Astrocyte of the spinal cord (primary cell): Measurements from ENCODE around the gene DND1.

Source experiments
- DNase-seq: peaks from one replicate; pipeline ENCODE4 v3.0.0; 2011; ENCODE audit warnings: low read depth, low spot score
- H3K4me3 ChIP-seq: 2 replicates; pipeline ENCODE4 v1.5.1; 2011; ENCODE audit warnings: low read depth, mild to moderate bottlenecking, low read length, moderate library complexity
- in situ Hi-C: cut with HindIII; loops from 2 replicates; pipeline ENCODE4 v1.10.0; 2017; ENCODE audit warnings: low sequenced_read_pairs
- TF ChIP-seq, protein P1 (sequence below): IDR thresholded peaks from 2 replicates; pipeline ENCODE4 v1.5.1; 2012; ENCODE audit warnings: low read depth, mild to moderate bottlenecking, low read length, inconsistent platforms

DND1 gene

DNA sequence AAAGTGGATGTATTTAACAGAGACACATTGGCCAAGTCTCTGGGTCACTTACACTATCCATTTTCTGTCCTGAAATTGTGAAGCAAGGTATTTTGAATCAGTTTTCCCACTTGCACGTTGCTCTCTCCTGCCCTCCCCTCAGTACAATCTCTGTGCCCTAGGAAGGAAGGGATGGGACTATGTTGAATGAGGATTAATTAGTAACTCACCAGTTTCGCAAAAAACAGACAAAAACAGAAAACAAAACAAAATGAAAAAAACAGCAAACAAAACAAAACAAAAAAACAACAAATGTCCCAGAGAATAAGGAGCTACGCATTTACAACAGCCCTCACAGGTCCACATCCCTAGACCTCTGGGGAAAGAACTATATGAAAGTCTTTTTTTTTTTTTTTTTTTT lies 39.3 kb downstream of the DND1 start:
- no peak for DNase-seq
- no peak overlapping the region for H3K4me3 ChIP-seq
- in situ Hi-C loops = no loop called here
- TF ChIP-seq, protein P1, sequence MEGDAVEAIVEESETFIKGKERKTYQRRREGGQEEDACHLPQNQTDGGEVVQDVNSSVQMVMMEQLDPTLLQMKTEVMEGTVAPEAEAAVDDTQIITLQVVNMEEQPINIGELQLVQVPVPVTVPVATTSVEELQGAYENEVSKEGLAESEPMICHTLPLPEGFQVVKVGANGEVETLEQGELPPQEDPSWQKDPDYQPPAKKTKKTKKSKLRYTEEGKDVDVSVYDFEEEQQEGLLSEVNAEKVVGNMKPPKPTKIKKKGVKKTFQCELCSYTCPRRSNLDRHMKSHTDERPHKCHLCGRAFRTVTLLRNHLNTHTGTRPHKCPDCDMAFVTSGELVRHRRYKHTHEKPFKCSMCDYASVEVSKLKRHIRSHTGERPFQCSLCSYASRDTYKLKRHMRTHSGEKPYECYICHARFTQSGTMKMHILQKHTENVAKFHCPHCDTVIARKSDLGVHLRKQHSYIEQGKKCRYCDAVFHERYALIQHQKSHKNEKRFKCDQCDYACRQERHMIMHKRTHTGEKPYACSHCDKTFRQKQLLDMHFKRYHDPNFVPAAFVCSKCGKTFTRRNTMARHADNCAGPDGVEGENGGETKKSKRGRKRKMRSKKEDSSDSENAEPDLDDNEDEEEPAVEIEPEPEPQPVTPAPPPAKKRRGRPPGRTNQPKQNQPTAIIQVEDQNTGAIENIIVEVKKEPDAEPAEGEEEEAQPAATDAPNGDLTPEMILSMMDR = no peak

DNA sequence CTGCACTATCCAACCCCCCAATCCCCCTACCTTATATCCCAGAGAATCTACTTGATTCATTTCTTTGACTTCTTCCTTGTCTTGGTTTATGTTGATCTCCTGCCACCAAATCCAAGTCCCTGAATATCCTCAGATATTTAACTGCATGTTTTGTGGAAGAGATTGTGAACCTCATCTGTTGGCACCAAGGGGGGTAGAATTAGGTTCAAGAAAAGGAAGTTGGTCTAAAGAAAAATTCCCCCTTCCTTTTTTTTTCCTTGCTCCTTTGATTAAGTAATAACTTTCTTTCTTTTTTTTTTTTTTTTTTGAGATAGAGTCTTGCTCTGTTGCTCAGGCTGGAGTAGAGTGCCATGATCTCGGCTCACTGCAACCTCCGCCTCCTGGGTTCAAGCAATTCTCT lies 39.9 kb downstream of the DND1 start:
- in situ Hi-C loops = no loop called here
- DNase-seq = no peak
- TF ChIP-seq, protein P1 = no peak
- H3K4me3 ChIP-seq = no peak overlapping the region

DNA sequence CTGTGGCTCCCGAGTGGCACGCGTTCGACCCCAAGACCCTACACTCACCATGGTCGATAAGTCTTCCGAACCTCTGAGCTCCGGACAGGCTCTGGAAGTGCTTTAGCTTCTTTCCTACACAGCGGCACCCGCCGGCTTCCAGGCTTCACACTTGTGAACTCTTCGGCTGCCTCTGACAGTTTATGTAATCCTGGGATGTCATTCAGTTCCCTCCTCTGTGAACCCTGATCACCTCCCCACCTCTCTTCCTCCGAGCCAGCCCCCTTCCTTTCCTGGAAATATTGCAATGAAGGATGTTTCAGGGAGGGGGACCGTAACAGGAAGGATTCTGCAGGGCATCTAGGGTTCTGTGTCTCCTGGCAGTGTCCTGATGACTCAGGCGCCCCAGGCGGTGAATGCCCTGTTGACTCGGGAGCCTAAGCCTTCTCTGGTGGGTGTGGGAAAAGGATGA lies 40.3 kb downstream of the DND1 start, which contains the start of gene CD14:
Gene CD14 (minus strand): TSS at position 155 of the 451 bp plus-strand sequence. CDS start 104 bp downstream, at position 51.
- in situ Hi-C loops = no loop called here
- TF ChIP-seq, protein P1 = no peak
- peak within 1 kb of the TSS; percentile 35 for H3K4me3 ChIP-seq
- DNase-seq = peak; percentile 32

DNA sequence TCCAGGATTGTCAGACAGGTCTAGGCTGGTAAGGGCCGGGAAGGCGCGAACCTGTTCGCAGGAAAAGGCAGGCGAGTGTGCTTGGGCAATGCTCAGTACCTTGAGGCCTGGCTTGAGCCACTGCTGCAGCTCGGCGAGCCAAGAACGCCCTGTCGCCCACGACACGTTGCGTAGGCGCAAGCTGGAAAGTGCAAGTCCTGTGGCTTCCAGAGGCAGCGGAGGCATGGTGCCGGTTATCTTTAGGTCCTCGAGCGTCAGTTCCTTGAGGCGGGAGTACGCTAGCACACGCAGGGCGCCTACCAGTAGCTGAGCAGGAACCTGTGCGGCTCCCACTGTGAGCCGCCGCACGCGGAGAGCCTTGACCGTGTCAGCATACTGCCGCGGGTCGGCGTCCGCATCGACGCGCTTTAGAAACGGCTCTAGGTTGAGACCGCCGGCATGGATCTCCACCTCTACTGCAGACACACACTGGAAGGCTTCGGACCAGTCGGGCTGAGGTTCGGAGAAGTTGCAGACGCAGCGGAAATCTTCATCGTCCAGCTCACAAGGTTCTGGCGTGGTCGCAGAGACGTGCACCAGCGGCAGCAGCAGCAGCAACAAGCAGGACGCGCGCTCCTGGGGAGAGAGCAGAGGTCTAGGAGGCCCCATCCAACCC lies 40.9 kb downstream of the DND1 start:
- peak; percentile 24 for DNase-seq
- in situ Hi-C loops = no loop called here
- H3K4me3 ChIP-seq = peak overlapping the region; percentile 35
- TF ChIP-seq, protein P1 = no peak

DNA sequence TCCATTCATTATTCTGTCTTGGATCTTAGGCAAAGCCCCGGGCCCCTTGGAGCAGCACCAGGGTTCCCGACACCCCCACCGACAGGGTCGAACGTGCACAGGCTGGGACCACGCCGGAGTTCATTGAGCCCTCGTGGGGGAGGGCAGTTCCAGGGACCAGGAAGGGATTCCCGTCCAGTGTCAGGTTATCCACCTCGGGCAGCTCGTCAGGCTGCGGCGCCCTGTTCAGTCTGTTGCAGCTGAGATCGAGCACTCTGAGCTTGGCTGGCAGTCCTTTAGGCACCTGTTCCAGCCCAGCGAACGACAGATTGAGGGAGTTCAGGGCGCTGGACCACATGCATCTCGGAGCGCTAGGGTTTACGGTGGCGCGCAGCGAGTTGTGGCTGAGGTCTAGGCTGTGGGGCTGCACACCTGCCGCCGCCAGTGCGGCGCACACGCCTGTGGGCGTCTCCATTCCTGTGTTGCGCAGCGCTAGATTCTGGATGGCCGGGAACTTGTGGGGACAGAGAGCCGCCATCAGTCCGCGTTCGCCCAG lies 41.5 kb downstream of the DND1 start:
- TF ChIP-seq, protein P1 = no peak
- in situ Hi-C loops = no loop called here
- H3K4me3 ChIP-seq = peak overlapping the region; percentile 35
- DNase-seq = no peak

DNA sequence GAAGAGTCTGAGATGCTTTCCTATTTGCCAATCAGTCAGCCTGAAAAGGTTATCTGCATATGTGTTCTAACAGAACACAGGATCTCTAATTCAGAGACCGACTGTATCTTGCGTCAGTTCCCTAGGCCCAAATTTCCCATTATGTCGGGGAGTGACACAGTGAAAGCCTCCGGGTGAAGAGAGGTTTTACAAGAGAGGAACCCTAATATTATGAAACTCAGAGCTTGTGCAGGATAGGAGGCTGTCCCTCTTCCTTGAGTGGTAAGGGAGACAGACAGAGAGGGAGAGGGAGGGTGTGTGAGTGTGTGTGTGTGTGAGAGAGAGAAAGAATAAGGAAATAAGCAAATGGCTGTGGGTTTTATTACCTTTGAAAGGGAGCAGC lies 42.3 kb downstream of the DND1 start:
- in situ Hi-C loops = no loop called here
- TF ChIP-seq, protein P1 = no peak
- H3K4me3 ChIP-seq = no peak overlapping the region
- DNase-seq = no peak
